ENCODE measurements around the gene TVP23C.

The TVP23C gene

DNA sequence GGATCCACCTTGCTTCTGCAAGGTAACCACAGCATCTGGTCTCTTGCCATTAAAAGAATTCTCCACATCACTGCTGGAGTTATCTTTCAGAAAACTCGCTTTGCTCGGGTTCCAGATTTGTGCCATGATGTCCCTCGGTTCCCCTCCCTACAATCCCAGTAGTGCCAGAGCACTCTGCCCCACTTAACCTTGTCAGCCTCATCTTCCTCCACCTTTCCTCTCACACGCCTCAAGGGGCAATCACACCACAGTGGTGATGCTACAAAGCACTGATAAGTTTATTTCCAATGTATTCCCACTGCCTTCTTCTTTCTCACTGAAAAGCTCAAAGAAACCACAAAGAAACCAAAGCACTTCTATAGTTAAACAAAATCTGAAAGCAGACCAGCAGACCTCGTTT is 84.4 kb downstream of the TVP23C start:
- no peak for DNase-seq (ENCODE audit: low read depth)
- TF ChIP-seq, protein P1, sequence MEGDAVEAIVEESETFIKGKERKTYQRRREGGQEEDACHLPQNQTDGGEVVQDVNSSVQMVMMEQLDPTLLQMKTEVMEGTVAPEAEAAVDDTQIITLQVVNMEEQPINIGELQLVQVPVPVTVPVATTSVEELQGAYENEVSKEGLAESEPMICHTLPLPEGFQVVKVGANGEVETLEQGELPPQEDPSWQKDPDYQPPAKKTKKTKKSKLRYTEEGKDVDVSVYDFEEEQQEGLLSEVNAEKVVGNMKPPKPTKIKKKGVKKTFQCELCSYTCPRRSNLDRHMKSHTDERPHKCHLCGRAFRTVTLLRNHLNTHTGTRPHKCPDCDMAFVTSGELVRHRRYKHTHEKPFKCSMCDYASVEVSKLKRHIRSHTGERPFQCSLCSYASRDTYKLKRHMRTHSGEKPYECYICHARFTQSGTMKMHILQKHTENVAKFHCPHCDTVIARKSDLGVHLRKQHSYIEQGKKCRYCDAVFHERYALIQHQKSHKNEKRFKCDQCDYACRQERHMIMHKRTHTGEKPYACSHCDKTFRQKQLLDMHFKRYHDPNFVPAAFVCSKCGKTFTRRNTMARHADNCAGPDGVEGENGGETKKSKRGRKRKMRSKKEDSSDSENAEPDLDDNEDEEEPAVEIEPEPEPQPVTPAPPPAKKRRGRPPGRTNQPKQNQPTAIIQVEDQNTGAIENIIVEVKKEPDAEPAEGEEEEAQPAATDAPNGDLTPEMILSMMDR (conservative IDR thresholded peaks at IDR 0.05; ENCODE audit: low read depth, low read length) = no peak
- no peak overlapping the region for H3K4me3 ChIP-seq (ENCODE audit: low read length)

DNA sequence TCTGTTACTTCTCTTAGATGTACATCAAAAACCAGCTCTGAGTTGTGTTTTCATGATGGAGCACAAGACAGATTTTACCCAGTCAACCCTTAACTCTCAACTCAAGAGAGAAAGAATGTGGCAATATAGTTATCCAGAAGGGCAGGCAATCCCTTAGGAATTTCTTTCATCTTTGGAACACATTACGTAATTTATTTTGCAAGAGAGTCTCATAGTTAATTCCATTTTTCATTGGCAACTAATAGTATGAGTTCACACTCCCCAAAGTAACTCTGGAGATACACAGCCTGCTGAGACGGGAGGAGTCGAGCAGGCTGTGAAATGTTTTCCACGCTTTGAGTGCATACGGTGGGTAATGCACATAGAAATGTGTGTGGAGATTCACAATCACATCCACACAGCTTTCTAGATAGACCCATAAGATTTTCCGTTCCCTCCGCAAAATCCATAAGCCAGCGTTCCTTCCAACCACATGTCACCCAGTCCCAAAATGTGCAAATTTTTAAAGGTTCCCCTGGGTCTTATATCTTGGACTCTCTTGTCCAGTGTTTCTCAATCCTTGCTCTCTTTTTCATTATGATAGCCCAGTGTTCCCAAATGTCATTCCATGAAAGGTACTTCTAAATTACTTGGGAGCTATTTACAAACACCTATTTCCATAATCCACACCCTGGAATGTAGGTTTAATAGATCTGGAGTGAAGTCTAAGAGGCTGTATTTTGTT is 87.5 kb downstream of the TVP23C start:
- TF ChIP-seq, protein P1 (conservative IDR thresholded peaks at IDR 0.05; ENCODE audit: low read depth, low read length) = no peak

DNA sequence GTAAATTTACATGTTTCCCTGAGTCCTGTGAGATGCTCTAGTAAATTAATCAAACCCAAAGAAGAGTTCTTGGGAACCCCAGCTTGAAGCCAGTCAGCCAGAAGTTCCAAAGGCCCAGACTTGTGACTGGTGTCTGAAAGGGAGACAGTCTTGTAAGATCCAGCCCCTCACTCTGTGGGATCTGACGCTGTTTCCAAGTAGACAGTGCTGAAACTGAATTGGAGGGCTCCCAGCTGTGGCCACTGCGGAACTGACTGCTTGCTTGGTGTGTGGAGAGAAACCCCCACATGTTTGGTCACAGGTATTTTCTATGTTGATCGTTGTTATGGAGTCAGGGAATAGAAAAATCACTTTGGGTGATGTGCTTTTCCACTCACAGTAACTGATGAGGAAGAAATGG is 90.4 kb downstream of the TVP23C start:
- no peak overlapping the region for H3K4me3 ChIP-seq (ENCODE audit: low read length)
- TF ChIP-seq, protein P1 (conservative IDR thresholded peaks at IDR 0.05; ENCODE audit: low read depth, low read length) = no peak
- no peak for DNase-seq (ENCODE audit: low read depth)

More for the DNA sequence above, 87.5 kb downstream of the TVP23C start:
- peak; percentile 74 for DNase-seq (ENCODE audit: low read depth)
- no peak overlapping the region for H3K4me3 ChIP-seq (ENCODE audit: low read length)

DNA sequence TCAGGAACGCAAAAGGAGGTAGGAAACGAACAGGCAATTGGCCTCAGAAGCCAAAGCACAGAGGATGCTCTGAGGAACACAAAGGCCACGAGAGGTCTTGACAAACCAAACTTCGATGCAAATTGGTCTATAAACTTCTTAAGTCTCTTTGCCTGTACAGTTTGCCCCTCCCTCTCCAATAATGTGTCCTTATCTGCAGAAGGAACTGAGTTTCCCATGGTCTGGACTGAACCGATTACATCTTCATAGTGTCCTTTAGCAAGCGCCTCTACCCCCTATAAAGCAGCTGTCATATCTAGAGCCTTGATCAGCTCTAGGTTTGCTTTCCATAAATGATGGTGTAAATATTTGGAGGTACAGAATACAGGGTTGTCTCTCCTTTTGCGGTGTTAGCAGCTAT is 92.7 kb downstream of the TVP23C start:
- H3K4me3 ChIP-seq (ENCODE audit: low read length) = no peak overlapping the region
- DNase-seq (ENCODE audit: low read depth) = no peak
- TF ChIP-seq, protein P1 (conservative IDR thresholded peaks at IDR 0.05; ENCODE audit: low read depth, low read length) = no peak

DNA sequence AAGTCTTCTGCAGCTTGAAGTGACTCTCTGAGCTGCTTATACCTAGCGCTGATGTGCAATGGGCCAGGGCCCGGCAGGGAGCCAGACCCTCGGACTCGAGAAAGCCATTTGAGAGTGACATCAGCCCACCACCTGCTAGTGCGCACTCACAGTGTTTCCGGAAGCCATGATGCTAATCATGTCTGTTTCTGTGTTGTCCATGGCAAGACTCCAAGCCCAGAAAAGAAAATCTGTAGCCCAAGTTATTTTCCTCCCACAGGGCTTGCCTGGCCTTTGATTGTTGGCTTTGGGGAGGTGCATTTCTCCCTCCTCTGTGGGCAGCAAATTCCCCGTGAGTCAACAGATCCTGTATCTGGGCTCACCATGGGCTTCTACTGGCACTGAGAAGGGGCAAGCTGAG is 94.0 kb downstream of the TVP23C start:
- no peak overlapping the region for H3K4me3 ChIP-seq (ENCODE audit: low read length)
- no peak for DNase-seq (ENCODE audit: low read depth)
- TF ChIP-seq, protein P1 (conservative IDR thresholded peaks at IDR 0.05; ENCODE audit: low read depth, low read length) = no peak

DNA sequence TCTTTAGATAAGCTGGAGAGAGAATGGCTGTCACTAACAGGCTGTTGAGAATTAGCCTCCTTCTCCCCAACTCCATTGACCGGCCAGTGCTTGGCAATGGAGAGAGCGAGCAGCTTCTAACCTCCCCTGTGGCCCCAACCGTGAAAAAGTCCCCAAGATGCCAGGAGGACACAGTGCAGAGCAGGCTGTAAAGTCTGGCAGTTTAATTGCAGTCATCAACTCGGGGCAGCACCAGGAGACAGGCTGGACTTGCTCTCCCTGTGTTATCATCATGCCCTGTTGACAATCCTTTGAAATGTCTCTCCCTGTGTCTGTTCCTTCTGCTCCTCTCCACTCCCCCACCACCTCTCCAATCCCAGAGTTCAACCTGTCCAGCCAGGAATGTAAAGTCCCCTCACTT is 95.2 kb downstream of the TVP23C start:
- H3K4me3 ChIP-seq (ENCODE audit: low read length) = no peak overlapping the region
- TF ChIP-seq, protein P1 (conservative IDR thresholded peaks at IDR 0.05; ENCODE audit: low read depth, low read length) = no peak
- no peak for DNase-seq (ENCODE audit: low read depth)

DNA sequence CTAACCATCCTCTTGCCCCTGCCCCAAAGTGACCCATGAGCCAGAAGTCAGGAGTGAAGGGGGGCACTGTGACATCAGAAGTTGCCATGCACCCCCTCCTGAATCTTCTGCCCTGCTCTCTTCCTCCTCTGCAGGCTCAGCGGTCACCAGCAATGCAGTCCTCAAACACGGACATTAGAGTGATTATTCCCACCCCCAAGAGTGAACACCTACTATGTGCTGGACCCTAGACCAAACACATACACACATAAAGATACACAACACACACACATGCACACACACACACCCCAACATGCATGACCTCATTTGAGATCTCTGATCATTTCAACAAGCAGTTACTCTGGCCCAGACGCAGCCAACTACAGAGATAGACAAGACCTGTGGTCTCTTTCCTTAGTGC is 95.7 kb downstream of the TVP23C start, which contains the start of gene CDRT4:
Gene CDRT4 (minus strand): TSS at position 30 of the 400 bp plus-strand sequence. CDS start 27,383 bp downstream, outside the sequence.
- TF ChIP-seq, protein P1 (conservative IDR thresholded peaks at IDR 0.05; ENCODE audit: low read depth, low read length) = no peak
- no peak for DNase-seq (ENCODE audit: low read depth)
- no peak within 1 kb of the TSS for H3K4me3 ChIP-seq (ENCODE audit: low read length)

Measured in retinal pigment epithelial cell (primary cell).